GM18861 (cell line): Measurements from ENCODE around the gene OSBPL9.
"Not testable (repeated sequence)": the region's sequence is repeated elsewhere in the genome, so short reads cannot be mapped to it uniquely, and the experiment has no call there.

ENCODE experiments used
- ATAC-seq: cut with Tn5 transposase; IDR thresholded peaks from one replicate; pipeline ENCODE4 v1.9.1; 2021; ENCODE audit not compliant: unreplicated experiment

OSBPL9 gene

DNA sequence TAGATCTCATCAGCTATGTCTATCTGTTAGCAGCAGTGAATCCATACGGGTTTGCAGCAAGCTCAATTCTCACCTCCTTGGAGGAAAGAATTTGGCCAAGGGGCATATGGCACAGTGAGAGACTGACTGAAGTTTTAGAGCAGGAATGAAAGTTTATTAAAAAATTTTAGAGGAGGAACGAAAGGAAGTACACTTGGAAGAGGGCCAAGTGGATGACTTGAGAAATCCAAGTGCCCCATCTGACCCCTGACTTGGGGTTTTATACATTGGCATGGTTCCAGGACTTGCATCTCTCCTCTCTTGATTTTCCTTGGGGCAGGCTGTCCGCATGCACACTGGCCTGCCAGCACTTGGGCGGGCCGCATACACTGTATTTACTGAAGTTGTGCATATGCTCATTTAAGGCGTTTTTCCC, 9.2 kb upstream of the OSBPL9 start:
- no peak for ATAC-seq

GRCh38 chr1:51610104-51610503, 6.8 kb upstream of the OSBPL9 start:
- ATAC-seq, result not testable (repeated sequence)

GRCh38 chr1:51610637-51611036, 6.3 kb upstream of the OSBPL9 start:
- ATAC-seq, result no peak

DNA sequence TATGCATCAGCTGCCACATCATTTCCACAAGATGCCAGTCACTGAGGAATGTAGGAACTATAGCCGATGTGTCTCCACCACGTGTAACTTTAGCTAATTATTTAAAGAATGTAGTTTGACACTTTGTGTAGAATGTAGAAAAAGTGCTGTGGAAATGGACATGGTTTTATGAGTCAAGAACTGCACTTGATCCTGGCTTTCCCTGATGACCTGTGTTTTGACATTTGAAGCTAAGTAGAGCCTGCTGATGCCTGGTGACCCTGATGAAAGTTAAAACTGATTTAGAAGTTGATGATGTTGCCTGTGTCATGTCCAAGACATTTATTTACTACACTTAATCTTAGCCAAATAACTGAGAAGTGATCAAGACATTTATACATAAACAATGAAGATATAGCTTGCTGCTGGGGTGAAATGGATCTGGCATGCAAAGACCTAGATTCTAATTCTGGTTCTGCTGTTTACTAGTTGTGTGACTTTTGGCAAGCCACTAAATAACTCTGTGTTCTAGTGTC, 4.4 kb upstream of the OSBPL9 start:
- no peak for ATAC-seq

GRCh38 chr1:51615780-51616291, 1.1 kb upstream of the OSBPL9 start:
- no peak for ATAC-seq

DNA sequence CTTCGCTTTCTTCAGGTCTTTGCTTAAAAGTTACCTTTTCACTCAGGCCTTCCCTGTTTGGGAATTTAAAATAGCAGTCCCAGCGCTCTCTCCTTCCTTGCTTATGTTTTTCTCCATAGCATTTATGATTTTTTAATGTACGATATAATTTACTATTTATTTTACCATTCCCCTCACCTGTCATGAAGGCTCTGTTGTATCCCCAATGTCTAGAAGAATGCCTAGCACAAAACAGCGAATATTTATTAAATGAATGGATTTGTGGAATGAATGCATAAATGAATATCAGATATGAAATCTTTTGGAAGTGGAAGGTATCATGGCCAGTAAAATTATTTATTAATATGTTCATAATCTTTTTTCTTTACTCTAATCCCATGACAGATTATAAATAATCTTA, 402 bp upstream of the OSBPL9 start:
- no peak for ATAC-seq

- no peak for ATAC-seq
Measured at GRCh38 chr1:51618715-51619114, 1.8 kb downstream of the OSBPL9 start.

DNA sequence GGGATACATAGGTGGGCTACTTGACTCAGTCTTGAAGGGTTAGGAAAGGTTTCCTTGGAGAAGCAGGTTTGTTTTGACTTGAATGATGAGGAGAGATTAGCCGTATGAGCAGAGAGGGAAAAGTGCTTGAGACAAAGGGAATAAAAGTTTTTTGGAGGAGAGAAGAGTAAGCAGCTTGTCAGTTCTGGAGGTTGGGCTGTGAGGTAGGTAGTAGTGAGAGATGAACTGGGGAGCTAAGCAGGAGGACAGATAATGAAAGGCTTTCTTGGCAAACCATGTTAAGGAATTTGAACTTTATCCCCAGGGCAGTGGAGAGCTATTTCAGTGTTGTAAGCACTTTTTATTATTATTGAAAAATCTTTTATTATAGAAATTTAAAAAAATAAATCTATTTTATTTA, 3.6 kb downstream of the OSBPL9 start:
- no peak for ATAC-seq

GRCh38 chr1:51621161-51621560, 4.3 kb downstream of the OSBPL9 start:
- ATAC-seq, result no peak

- ATAC-seq, result no peak
Measured at GRCh38 chr1:51621841-51622454, 5.1 kb downstream of the OSBPL9 start.

GRCh38 chr1:51622455-51622913, 5.6 kb downstream of the OSBPL9 start:
- ATAC-seq, result no peak

- no peak for ATAC-seq
Measured at GRCh38 chr1:51623025-51623424, 6.1 kb downstream of the OSBPL9 start.

DNA sequence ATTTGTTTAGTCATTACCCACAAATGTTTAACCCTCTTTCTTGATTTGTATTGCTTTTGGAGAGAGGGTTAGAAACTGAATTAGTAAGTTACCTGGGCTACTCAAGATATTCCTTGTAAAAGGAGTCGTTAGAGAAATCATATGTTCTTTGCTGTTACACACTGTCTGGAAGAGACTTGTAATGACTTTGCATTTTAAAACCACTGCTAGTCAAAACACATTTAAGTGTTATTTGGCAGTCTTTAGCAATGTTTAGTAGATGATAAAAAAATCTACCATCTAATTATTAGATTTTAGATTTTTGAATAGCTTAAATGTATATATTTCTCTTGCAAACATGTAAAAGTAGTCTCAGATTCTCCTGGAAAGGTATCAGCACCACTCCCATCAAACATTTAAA, 6.6 kb downstream of the OSBPL9 start:
- ATAC-seq, result no peak

DNA sequence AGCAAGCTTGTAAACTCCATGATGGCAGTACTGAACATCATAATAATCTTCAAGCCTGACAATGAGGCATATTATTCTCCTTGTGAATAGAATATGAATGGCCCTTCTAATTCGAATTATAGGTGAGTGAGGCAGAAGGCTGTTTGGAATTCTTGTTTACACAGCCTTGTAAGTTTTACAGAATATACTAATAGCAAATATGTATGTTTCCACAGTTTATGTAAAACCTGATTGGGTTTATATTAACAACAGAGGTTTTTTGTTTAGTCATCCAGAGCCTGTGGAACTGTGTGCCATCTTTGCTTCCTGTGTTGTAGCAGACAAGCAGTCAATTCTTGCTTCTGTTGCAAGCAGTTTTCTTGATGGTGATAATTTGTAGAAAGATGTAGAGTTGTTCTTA, 8.0 kb downstream of the OSBPL9 start:
- no peak for ATAC-seq

DNA sequence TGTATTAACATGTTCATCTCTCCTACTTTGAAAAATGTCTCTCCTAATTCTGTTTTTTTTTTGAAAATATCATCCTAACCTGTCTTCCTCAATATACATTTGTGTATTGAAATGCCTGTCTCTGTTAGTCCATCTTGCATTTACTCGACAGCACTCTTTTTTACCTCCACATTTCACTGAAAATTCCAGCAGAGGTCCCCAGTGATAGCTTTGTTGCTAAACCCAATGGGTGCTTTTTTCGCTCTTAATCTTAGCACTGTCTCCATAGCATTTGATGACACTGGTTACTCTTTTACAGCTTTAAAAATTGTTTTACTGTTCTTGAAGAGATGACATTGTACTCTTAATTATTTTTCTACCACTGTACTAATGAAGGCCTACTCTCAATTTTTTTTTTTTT, 10.8 kb downstream of the OSBPL9 start:
- no peak for ATAC-seq

GRCh38 chr1:51628715-51629590, 12.1 kb downstream of the OSBPL9 start:
- ATAC-seq, result no peak

DNA sequence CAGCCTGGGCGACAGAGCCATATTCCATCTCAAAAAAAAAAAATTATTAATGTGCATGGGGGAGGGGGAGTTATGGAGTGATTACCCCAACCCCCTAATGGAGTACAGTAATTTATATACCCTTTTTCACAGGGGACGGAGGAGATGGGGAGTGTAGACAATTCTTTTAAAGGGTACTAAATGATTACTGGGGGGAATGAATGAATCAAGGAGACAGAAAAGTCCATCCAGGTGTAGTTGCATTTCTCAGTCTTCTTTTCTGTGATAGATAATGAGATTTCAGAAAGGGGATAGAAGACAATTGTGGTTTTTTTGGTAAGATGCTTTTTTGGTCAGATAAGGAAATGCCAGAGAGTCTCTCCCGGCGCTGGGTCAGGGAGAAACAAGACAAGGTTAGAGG, 13.0 kb downstream of the OSBPL9 start:
- ATAC-seq, result no peak

- ATAC-seq, result no peak
Measured at GRCh38 chr1:51630393-51630792, 13.5 kb downstream of the OSBPL9 start.

DNA sequence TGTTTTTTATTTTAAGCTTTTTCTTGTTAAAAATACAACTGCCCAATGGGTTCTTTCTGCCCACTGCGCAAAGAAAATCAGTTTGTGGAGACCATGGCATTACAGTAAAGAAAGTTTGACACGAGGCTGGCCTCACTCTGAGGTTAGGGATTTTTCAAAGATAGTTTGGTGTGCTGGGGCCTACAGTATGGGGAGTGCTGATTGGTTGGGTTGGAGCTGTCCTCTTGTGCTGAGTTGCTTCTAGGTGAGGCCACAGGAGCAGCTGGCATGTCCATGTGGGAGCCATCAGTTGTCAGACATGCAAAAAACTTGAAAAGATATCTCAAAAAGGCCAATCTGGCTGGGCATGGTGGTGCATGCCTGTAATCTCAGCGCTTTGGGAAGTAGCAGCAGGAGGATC, 14.0 kb downstream of the OSBPL9 start:
- ATAC-seq, result no peak

GRCh38 chr1:51631747-51632146, 14.9 kb downstream of the OSBPL9 start:
- no peak for ATAC-seq

DNA sequence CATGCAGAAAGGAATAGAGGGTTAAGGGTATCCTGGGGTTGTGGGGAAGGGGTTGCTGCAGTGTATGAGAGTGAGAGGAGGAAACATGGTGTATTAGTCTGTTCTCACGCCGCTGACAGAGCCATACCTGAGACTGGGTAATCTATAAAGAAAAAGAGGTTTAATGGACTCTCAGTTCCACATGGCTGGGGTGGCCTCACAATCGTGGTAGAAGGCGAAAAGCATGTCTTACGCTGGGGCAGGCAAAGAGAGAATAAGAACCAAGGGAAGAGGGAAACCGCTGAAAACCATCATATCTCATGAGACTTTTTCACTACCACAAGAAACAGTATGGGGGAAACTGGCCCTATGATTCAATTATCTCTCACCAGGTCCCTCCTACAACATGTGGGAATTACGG, 17.7 kb downstream of the OSBPL9 start:
- ATAC-seq, result no peak

GRCh38 chr1:51635615-51636014, 18.7 kb downstream of the OSBPL9 start:
- no peak for ATAC-seq
